GM19468 (cell line): Measurements from ENCODE around the gene ACKR2.
"Not testable (repeated sequence)": the region's sequence is repeated elsewhere in the genome, so short reads cannot be mapped to it uniquely, and the experiment has no call there.

Experiments used
- ATAC-seq: cut with Tn5 transposase; IDR thresholded peaks from one replicate; pipeline ENCODE4 v1.9.1; 2021; ENCODE audit warnings: mild to moderate bottlenecking, moderate library complexity, moderate number of reproducible peaks; ENCODE audit not compliant: unreplicated experiment; ENCODE audit errors: extremely low read depth

Gene ACKR2

DNA sequence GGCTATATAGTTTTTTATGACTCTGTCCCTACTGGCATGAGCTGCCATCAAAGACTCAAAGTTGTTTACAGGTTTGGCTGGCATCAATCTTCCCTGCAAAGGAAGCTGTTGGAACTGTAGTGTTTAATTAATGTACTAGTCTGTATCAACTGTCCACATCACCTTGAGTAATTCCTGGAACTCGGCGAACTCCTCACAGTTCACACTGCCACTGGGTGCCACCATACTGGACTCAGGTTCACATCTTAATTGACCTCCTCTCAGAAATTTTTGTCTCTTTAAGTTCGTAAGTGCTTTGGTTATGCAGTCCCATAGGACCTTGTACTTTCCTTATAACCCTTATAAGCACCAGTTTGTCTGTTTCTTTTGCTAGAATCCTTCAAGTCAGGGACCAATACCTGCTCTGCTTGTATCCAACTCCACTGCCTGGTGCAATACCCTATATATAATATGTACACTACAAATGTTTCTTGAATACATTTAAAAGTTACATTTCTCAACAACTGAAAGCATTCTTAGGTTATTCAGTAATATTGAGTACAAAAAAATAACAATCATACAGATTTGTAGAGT lies 8.1 kb upstream of the ACKR2 start:
- ATAC-seq, result no peak

DNA sequence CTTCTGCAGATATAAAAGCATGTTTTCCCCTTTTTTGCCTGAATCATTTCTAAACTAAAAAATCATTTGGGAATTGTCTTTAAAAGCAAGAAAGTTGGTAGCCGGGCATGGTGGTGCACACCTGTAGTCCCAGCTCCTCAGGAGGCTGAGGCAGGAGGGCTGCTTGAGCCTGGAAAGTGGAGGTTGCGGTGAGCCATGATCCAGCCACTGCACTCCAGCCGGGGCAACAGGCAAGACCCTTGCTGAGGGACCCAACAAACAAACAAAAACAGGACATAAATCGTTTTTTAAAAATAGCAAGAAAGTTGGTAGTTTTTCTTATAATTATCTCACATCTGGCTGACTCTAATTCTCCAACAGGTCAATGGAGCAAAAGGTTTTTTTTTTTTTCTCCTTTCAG lies 7.5 kb upstream of the ACKR2 start:
- no peak for ATAC-seq

DNA sequence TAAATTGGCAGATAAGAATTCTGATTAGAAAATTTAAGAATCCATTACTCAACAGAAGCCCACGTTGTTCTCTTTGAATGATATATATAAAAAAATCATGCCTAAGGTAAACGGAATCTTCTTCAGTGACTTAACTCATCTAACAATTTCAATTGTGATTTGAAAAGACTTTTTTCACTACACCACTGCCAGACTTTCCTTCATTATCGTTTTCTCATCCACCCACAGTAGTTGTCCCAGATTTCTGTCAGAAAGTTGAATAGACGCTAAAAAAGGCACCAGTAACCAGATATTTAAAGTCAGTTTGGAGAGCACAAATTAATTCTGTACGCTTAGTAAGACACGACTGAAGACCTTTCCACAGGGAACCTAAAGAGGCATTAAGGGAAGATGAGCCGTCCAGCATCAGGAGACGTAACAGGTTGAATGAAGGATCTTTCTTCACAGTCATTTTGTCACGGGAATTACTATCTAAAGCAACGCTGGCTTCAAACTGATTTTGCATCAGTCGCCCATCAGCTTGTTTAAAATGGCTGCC lies 6.3 kb upstream of the ACKR2 start:
- ATAC-seq, result no peak

DNA sequence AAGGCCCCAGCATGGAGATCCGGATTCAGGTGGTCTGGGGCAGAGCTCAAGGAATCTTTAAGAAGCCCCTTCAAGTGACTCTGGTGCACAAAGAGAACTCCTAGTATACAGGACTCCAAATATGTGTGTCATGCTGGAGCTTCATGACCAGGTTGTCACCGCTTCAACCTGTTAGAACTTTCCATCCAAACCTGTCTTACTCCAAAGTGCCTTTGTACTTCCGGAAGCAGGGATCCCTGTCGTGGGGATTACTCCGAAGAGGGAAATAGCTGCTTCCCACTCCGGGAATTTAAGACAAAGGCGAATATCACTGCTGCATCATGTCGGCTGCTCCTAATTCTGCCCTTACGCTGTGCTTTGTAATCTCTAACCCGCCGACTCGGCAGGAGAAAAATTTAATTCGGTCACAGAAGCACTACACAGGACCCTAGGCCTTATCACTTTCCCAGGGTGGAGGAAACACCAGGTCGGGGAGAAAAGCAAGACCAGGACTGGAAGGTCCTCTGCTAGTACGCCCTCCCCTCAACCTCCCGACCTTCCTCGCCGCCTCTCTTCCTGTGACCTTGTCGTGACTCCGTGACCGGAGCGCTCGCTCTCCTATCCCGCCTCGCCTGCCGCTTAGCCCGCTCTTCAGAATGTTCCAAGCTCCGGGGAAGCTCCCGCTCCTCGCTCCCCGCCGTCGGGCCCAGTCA lies 5.7 kb upstream of the ACKR2 start:
- ATAC-seq, result no peak

DNA sequence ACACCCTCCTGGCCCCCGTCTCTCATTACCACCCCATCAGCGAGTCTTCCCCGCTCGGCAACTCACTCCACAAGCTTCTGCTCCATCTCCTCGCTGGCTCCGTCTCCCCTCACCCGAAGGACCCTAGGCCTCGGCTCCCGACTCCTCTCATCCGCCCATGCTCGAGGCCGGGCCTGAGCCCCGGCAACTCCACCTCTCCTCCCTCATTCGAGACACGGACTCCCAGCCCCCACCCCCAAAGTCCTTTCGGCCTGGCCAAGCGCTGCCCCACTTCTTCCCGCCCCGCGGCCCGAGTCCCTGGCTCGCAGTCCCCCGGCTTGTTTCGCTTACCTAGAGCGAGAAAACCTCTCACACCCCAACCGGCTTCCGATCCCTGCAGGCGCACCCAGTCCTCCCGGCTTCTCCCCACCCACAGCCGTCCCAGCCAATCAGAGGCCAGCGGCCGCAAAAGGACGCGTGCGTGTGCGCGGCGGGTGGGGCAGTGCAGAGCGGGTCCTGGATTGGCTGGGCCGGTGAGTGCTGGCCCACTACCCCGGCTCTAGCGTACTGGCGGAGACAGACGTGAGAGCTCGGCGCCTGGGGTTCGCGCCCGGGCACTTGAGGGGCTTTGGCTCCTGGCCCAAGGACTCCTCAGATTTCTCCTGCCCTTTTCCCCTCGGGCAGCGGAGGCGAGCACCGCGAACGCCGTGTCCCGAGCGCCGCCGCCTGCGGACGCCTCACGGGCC lies 5.0 kb upstream of the ACKR2 start, which contains the start of gene HIGD1A:
HIGD1A (minus strand) TSS at position 385 of the 725 bp plus-strand sequence. CDS start 10,237 bp downstream, outside the sequence.
- peak; percentile 99 for ATAC-seq

DNA sequence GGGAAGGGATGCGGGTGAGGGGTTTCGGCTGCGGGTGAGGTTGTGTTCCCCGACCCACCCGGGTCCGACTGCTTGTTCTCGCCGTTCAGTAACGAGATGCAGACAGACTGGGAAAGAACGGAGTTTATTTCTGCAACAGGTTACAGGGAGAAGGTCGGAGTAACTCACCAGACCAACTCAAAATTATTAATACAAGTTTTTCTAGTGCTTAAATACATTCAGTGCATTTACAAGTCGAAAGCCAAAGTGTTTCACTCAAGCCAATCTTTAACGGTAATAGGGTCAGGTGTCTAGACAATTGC lies 4.5 kb upstream of the ACKR2 start:
- ATAC-seq, result no peak

DNA sequence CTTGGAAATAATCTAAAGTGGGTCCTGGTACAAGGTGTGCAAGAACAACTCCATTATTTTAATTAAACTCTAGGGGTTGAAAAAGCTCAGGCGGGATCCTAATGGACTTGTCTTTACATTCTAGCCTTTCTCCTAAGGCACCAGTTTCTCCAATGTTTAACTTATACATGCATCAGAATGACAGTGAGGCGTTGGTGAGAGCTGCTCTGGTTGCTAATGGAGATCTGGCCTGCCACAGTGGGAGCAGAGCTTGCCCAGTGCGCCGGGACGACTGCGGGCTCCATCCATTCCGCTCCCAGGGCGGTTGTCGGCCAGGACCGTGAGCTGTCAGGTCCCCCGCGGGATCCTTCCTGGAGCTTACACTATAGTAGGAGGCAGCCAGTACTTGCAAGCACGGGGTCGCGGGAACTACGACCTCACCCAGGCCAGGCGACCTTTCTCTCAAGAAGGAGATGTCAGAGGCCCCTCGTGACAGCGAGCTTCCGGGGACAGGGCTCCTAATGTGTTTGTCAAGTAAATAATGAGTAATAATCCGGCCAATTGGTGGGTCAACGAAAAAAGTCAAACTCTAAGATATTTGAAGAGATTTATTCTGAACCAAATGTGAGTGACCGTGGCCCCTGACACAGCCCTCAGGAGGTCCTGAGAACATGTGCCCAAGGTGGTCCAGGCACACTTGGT lies 4.0 kb upstream of the ACKR2 start:
- ATAC-seq, result no peak

DNA sequence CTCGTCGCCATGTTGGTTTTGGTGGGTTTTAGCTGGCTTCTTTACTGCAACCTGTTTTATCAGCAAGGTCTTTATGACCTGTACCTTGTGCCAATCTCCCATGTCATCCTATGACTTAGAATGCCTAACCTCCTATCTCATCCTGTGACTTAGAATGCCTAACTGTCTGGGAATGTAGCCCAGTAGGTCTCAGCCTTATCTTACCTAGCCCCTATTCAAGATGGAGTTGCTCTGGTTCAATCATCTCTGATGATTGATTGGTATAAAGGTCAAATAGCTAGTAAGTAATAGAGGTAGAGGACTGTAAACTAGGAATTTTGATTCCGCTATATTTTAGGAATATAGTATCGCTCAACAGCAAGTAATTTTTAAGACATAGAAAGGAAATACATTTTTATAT lies 1.3 kb upstream of the ACKR2 start:
- no peak for ATAC-seq

DNA sequence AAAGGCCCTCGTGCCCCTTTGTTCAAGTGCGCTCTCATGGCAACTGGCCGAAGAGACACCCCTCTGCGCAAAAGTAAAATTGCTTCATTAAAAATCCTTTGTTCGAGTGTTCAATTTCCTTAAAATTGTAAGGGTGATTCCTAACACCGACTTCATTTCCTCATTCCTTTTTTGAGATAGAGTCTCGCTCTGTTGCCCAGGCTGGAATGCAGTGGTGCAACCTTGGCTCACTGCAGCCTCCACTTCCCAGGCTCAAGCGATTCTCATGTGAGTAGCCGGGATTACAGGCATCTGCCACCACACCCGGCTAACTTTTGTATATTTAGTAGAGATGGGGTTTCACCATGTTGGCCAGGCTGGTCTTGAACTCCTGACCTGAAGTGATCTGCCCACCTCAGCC lies 1.5 kb downstream of the ACKR2 start:
- ATAC-seq, result not testable (repeated sequence)

DNA sequence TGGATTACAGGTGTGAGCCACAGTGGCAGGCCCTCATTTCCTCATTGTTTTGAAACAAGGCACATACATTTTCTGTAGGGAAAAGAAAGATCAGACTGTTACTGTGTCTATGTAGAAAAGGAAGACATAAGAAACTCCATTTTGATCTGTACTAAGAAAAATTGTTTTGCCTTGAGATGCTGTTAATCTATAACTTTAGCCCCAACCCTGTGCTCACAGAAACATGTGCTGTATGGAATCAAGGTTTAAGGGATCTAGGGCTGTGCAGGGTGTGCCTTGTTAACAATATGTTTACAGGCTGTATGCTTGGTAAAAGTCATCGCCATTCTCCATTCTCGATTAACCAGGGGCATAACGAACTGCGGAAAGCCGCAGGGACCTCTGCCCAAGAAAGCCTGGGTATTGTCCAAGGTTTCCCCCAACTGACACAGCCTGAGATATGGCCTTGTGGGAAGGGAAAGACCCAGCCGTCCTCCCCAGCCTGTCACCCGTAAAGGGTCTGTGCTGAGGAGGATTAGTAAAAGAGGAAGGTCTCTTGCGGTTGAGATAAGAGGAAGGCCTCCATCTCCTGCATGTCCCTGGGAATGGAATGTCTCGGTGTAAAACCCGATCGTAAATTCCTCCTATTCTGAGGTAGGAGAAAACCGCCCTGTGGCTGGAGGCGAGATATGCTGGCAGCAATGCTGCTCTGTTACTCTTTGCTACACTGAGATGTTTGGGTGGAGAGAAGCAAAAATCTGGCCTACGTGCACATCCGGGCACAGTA lies 2.1 kb downstream of the ACKR2 start:
- not testable (repeated sequence) for ATAC-seq

DNA sequence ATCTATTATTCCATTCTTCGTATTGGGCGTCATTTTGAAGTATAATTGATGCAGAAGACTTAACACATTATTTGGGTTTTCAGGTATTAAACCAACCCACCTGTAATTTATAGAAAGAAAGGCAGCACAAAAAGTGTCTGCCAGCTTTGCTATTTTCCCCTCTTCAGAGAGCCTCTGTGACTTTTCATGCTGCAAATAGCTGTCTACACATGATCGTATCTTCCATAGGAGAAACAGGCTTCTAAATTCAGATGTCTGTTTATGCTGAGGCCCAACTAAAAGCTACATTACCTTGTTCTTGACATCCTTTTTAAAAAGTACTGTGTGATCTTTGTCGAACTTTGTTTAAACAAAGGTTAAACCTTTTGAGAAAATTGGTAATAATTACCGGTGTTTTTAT lies 5.0 kb downstream of the ACKR2 start:
- ATAC-seq, result no peak

DNA sequence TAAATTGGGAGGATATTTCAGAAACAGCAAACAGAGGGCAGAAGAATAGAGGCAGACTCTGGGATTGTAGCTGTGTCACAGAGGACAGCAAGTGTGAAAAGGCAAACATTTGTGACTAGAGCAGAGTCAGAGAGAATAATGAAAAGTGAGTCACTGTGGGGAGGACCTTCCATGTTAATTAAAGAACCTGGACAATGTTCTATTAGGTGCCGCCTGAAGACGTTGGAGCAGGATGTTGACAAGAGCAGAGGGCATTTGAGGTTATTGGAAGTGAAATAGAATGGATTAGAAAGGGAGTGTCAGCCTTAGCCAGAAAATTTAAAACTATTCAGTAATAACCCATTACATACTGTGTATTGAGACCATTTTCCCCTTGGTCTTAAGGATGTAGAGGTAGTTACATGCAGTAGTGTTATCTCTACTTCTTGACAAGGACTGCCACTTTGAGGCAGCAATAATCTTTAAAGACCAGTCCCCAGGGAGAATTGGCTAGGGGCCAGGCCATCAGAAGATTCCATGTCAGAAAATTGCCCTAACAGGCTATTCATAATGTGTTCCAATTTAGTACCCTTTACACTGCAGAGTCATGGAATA lies 5.8 kb downstream of the ACKR2 start:
- ATAC-seq, result no peak

DNA sequence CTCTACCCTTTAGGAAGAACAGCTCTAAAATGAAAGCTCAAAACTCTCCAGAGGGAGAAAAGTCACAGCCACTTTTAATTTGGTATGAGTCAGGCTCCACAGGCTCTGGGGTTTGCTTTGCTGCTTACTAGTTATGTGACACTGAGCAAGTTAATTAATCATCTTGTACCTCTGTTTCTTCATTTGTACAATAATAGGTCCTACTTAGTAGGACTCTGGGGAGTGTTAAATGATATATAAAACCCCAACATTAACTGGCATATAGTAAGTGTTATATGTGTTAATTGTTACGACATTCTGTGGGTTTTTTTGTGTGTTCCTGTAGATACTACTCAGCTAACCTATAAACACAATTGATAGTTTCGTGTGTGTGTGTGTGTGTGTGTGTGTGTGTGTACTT lies 6.6 kb downstream of the ACKR2 start:
- no peak for ATAC-seq

DNA sequence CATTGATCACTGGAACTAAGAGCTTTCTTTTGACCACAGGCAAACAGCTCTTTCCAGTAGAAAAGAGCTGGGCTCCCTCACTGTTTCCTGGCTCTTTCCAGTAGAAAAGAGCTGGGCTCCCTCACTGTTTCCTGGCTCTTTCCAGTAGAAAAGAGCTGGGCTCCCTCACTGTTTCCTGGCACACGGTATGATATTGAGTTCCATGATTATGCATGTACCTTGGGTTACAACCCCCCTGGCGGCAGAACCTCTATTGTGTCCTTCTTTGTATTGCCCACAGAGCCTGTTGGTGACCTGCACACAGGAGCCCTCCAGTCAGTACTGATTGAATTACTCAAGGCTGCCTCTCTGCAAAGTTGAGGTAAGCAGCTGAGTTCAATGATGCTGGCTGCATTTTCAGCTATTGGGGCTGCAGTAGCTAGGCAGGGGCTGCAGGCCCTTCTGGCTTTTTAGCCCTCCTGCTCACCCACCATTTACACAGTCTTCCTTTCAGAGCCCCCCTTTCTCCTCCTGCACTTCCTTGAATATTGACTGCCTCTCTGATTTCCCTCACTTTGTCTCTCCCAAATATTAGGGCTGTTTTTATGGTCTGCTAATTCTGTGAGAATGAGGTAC lies 10.2 kb downstream of the ACKR2 start:
- ATAC-seq, result no peak

DNA sequence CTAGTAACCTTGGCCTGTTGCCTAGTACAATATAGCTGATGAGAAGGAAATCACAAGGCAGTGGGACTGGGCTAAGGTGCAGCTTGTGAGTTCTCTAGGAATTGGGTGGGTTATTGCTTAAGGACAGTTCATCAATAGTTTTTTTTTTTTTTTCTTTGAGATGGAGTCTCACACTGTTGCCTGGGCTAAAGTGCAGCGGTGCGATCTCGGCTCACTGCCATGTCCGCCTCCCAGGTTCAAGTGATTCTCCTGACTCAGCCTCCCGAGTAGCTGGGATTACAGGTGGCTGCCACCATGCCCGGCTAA lies 11.5 kb downstream of the ACKR2 start:
- no peak for ATAC-seq

DNA sequence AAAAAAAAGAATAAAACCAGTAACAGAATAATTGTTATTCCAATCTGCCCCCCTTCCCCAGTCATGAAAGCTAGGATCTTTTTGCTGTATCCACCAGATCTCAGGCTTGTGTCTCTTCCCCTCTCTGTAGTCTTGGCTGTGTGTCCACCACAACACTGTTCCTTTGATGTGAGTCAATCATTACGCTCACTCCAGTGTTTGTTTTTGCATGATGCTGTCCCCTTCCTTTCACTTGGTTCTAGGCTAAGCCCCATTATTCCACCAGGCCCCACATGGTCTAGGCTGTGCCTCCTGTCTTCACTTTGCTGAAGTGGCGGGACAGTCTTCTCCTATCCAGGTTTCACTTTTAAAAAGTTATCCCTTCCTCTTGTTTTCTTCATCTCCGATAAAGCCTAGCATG lies 13.6 kb downstream of the ACKR2 start:
- ATAC-seq, result no peak

DNA sequence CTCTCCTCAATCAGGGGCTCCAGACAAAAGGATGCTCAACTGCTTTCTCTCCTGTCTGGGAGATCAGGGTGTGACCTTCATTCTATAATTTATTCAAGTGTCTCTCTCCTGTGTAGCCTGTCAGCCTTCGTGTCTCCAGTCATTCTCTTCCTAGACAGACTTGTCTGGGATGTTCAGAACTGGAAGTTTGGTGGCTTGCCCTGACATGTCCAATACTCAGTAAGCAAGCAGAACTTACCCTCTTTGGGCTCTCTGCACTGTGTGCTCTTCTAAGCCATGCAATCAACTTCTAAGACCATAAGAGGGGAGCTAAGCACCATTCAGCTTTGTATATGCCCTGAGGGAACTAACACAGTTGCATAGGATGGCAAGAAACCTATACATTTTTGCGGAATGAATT lies 14.1 kb downstream of the ACKR2 start:
- no peak for ATAC-seq

DNA sequence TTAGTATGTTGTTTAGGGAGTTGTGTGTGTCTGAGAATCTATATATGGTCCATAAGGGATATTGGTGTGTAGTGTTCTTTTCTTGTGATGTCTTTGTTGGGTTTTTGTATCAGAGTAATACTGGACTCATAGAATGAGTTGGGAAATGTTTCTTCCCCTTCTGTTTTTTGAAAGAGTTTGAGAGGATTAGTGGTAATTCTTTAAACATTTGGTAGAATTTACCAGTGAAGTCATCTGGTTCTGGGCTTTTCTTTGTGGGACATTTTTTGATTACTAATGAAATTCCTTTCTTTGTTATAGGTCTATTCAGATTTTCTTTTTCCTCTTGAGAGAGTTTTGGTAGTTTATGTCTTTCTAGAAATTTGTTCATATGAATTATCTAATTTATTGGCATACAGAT lies 16.9 kb downstream of the ACKR2 start:
- ATAC-seq, result no peak

DNA sequence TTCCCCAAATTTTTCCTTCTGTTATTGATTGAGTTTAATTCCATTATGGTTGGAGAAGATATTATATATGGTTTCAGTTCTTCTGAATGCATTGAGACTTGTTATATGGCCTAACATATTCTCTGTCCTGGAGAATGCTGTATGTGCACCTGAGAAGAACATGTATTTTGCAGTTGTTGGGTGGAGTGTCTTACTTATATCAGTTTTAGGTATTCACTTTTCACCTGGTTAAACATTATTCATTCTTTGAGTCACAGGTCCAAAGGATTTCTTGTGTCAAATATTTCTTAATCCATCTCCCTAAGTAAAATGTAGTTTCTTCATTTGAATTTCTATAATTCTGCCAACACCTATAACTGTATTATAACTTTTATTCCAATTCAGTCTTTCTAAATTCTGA lies 17.8 kb downstream of the ACKR2 start:
- ATAC-seq, result no peak

DNA sequence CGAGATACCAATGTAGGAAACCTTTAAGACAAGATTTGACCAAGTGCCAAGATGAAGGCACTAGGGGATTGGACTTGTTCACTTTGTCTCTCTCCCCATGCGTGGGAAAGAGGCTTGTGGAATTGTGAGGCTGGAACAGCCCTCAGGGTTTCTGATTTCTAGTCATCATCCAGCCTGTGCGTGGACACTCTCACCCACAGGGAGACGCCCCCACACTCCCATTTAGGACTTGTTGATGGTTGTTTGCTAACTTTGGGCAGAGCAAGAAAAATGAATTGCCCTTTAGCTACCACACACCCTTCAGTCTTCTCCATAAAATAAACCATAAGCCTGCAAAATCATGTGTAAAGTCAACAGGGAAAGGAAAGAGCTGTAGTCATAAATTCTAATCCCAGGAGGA lies 18.4 kb downstream of the ACKR2 start:
- no peak for ATAC-seq
